HG02973 (cell line): ENCODE results near the gene RADIL.
"Not testable (repeated sequence)": the region's sequence is repeated elsewhere in the genome, so short reads cannot be mapped to it uniquely, and the experiment has no call there.

ENCODE experiments used
- ATAC-seq: cut with Tn5 transposase; IDR thresholded peaks from one replicate; pipeline ENCODE4 v1.9.1; 2021; ENCODE audit warnings: moderate library complexity; ENCODE audit not compliant: unreplicated experiment

Gene RADIL

DNA sequence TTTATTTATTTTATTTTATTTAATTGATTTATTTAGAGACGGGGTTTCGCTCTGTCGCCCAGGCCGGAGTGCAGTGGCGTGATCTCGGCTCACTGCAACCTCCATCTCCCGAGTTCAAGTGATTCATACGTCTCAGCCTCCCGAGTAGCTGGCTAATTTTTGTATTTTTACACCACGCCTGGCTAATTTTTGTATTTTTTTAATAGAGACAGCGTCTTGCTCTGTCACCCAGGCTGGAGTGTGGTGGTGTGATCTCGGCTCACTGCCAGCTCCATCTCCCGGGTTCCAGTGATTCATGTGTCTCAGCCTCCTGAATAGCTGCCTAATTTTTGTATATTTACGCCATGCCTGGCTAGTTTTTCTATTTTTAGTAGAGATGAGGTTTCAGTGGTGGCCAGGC lies 73.8 kb downstream of the RADIL start:
- ATAC-seq = no peak

DNA sequence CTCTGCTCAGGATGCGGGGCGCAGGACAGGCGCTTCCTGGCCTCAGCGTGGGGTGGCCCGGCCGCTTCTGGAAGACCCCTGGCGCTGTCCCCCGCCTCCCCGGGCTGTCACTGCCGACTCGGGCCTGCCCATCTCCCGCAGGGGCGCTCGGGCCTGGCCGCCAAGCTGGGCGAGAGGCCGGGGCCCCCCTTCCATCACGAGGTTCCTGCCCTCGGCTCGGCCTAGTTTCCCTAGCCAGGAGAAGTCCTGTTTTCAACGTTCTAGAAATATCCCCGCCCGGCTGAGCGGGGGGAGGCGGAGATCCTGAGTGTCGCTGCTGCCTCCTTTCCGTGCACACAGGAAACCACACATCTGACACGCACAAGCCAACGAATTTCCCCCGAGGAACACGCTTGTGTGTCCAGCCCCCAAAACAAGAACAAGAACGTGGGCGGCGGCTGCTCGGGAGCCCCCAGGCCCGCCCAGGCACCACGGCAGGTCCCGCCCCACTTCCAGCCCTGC lies 74.4 kb downstream of the RADIL start:
- no peak for ATAC-seq

DNA sequence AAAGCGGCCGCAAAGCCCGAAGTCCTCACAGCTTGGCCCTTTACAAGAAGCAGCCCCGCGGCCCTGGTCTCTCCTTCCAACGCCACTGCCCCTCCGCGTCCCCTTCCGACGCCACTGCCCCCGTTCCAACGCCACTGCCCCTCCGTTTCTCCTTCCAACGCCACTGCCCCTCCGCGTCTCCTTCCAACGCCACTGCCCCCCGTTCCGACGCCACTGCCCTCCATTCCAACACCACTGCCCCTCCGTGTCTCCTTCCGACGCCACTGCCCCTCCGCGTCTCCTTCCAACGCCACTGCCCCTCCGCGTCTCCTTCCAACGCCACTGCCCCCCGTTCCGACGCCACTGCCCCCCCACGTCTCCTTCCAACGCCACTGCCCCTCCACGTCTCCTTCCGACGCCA lies 75.0 kb downstream of the RADIL start:
- ATAC-seq = no peak

DNA sequence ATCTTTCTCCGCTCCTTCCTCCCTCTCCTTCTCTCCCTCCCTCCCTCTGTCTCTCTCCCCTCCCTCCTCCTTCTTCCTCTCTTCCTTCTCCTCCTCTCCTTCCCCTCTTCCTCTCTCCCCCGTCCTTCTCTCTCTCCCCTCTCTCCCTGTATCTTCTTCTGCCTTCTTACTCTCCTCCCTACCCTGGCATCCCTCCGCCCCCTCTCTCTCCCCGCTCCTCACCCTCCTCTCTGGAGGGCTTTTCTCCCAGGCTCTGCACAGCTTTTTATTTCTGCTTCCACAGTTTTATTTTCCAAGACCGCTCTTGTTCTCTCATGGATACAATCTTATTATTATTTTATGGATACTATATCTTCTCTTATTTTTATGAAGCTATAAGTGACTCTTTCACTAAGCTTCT lies 75.5 kb downstream of the RADIL start:
- ATAC-seq = no peak

DNA sequence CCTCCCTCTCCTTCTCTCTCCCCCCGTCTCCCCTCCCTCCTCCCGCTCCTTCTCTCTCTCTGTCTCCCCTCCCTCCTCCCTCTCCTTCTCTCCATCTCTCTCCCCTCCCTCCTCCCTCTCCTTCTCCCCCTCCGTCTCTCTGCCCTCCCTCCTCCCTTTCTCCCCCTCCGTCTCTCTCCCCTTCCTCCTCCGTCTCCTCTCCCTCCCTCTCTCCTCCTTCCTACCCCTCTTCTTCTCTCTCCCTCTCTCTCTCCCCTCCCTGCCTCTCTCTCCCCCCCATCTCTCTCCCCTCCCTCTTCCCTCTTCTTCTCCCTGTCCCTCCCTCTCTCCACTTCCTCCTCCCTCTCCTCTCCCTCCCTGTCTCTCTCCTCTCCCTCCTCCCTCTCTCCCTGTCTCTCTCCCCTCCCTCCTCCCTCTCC lies 75.9 kb downstream of the RADIL start:
- ATAC-seq = no peak

DNA sequence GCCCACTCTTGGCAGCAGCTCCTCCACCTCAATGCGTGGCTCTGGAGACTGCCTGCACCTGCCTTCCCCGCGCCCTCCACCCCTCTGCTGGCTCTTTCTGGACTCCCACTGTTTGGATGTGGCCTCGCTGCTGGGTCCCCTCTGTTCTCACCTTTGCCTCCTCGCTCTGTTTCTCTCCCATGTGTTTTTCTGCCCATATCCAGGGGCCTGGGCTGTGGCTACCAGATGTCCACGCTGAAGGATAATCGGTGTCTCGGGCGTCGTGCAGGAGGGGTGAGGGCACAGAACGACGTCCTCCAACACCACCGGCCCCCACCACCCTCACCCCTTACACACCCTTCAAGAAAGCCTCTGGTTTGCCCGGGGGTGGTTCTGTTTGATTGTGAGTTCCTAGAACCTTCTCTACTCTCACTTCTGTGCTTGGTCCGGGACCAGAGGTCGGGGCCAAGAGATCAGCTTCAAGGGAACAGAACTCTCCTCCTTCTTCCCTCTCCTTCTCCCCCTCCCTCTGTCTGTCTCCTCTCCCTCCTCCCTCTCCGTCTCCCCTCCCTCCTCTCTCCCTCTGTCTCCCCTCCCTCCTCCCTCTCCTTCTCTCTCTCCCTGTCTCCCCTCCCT lies 76.4 kb downstream of the RADIL start:
- no peak for ATAC-seq

DNA sequence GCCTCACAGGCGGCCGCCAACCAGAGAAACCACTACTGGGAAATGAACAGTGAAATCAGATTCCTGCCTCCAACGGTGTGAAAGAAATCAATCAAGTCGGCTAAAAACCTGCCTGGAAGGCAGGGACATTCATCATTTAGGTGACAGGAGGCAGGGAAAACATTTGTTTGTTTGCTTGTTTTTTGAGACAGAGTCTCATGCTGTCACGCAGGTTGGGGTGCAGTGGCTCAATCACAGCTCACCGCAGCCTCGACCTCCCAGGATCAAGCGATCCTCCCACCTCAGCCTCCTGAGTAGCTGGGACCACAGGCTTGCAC lies 77.6 kb downstream of the RADIL start:
- no peak for ATAC-seq

DNA sequence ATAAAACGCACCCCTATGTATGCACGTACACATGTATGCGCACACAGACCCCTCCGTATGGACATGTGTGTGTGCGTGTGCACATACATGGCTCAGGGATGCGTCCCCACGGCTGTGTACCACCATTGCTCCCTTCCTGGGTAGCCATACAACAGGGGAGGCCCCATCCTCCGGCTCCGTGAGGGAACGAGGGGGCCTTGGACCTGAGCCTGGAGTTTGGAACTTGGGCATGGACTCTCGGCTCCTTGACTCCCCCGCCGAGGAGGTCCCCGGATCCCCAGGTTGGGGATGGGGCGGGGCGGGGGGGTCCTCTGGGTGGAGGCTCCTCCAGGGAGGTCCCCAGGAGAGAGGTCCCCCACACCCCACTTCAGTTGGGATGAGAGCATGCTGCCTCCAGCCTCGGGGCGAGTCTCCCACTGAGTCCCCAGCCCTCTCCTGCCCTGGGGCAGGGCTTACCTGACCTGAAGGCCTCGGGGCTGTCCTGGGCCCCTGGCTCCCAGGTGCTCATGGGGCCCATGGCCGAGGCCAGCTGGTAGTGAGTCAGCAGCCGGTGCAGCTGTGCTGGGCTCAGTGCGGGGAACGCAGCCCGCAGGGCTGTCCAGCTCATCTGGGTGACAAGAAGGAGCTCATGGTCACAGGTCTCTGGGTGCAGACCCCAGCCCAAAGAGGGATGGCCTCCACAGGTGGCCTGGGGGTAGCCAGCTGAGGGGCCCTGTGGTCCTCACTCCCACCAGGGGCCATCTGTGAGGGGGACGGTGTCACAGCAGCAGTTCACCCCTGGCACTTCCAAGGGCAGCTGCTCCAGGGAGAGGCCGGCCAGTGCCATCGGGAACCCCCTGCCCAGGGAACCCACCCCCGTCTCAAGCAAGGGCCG lies 78.2 kb downstream of the RADIL start:
- ATAC-seq = no peak

DNA sequence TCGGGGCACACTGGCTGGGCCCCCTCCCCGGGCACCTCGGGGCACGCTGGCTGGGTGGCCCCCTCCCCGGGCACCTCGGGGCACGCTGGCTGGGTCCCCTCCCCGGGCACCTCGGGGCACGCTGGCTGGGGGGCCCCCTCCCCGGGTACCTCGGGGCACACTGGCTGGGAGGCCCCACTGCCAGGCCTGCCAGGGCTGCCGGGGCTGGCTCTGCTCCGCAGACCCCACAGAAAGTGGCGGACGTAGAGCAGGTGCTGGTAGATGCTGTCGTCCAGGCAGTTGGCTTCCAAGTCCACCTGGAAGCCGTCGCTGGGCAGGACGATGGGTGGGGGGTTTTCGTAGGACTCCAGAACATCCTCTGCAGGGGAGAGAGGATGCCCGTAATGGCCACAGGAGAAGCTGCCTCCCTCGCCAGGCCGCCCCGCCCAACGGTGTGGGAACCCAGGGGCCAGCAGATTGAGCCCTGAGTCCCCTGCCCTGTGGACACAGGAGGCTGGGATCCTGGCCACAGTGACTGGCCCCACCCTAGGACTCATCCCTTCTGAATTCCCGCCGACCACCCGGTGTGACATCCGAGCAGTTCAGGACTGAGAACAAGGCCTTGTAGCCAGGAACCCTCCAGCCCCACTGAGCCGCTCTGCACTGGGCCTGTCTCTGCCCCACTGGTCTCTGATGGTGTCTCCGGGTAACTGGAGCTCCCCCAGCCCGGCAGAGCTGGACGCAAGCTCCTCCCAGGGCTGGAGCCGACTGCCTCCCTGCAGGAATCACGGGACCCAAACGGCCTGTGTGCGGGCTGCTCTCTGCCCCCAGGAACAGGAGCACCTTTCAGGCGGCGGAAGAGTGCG lies 79.9 kb downstream of the RADIL start:
- no peak for ATAC-seq

DNA sequence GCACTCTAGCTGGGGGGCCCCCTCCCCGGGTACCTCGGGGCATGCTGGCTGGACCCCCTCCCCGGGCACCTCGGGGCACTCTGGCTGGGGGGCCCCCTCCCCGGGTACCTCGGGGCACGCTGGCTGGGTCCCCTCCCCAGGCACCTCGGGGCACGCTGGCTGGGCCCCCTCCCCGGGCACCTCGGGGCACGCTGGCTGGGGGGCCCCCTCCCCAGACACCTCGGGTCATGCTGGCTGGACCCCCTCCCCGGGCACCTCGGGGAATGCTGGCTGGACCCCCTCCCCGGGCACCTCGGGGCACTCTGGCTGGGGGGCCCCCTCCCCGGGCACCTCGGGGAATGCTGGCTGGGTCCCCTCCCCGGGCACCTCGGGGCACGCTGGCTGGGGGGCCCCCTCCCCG lies 80.9 kb downstream of the RADIL start:
- not testable (repeated sequence) for ATAC-seq

DNA sequence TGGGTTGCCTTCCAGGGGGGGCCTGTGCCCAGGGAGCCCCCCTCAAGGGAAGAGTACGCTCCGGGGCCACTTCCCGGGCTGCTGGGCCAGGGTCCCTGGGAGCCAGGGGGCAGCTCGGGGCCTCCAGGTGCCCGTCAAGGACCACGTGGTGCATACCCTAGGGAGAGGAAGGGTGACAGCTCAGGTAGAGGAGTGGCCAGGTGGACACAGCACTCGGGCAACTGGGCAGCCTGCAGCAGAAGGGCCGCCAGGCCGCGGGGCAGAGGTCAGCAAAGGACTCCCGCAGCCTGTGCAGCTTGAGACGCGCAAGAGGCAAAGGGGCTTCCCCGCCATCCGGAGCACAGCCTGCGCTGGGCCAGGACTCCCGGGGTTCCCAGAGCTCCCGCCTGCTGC lies 81.7 kb downstream of the RADIL start:
- ATAC-seq = no peak

DNA sequence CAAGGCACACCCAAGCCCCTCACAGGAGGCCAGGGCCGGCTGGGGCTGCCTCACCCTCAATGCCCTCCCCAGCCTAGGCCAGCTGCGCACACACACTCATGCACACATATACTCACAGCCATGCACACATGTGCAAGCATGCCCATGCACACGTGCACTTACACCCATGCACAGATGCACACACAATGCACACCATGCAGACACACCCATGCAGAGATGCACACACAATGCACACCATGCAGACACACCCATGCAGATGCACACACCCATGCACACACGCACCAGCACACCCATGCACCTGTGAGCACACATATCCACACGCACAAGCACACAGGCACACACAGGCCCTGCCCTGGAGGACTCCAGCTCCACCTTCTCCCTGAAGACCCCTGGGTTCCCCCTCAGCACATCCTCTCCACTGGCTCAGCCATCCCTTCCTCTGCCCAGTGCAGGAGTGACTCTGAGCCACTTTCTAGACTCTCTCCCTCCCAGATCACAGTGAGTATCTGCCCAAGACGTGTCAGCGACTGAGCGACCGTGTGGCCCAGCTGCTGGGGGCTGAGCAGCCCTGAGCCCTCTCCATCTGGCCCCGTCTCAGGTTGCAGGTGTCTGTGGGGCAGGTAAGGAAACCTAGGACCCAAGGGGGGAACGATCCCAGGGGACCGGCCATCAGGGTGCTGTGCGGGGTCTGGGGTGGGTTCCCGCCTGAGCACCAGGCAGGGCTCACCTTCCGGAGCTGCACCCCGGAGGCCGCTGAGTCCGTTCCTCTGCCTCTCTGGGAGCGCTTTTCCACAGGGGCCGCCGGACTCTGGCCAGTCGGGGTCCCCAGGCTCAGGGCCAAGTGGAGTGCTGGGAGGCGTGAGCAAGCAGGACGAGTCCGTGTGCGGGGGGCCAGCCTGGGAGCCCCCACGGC lies 82.3 kb downstream of the RADIL start:
- no peak for ATAC-seq

DNA sequence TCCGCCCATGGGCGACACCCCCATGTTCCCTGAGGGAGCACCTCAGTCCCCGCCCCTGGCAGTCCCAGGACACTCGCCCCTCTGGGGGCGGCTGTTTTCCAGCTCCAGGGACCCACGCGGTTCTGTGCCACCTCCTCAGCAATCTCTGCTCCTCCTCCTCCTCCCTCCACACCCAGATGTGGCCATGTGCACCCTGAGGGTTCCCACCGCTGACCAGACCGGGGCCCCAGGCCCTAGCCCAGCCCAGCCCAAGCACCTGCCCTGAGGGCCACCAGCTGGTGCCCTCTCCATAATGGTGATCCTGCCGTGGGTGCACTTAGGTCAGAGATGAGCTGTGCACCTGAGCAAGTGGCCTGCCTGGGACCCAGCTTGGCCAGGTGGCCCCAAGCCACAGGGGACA lies 83.0 kb downstream of the RADIL start:
- no peak for ATAC-seq

DNA sequence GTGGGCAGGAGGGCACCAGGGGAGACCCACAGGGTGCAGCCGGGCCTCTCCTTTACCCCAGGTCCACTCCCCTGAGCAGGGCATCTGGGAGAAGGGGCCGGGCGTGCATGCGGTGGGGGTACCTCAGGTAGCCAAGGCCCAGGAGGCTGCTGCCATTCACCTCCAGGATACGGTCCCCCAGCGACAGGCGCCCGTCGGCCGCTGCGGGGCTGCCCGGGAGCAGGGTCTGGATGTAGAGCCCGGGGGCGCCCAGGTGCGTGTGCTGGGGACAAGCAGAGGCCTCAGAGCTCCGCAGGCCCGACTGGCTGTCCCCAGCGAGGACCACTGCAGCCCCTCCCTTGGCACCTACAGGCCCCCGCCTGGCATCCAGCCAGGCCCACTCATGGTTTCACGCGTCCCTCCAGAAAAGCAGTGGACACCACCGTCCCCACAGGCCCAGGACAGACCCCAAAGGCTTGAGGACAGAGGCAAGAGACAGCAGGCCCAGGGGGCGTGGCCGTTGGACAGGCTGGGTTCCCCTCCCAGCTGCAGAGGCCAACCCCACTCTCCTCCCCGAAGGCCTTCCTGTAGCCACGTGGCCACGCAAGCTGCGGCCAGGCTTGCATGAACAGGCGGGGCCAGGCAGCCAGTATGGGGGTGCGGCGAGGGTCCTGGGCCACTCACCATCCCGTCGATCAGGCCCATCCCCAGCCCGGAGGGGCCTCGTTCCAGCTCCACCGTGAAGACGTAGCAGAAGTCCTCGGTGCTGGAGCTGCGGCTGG lies 83.8 kb downstream of the RADIL start:
- ATAC-seq = no peak

DNA sequence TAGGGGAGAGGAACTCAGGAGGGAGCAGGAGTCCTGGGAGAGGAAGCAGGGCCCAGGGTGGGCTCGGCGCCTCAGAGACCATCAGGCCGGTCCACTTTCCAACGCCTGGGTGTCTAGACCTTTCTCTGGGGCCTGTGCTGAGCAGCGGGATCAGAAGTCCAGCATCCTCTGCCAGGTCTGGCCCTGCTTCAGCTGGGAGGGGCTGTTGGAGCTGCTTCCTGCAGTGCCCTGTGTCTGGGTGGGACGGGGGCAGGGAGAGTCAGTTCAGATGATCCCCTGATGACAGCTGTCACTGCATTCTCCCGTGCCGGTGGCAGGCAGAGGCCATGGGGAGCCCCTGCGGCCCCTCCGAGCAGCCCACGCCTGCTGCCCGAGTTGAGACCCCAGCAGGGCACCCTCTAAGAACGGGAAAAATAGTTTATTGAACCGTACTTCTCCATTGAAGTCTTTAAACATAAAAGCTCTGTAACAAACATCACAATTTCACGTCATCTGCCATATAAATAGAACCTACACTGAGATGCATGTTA lies 84.7 kb downstream of the RADIL start:
- no peak for ATAC-seq

DNA sequence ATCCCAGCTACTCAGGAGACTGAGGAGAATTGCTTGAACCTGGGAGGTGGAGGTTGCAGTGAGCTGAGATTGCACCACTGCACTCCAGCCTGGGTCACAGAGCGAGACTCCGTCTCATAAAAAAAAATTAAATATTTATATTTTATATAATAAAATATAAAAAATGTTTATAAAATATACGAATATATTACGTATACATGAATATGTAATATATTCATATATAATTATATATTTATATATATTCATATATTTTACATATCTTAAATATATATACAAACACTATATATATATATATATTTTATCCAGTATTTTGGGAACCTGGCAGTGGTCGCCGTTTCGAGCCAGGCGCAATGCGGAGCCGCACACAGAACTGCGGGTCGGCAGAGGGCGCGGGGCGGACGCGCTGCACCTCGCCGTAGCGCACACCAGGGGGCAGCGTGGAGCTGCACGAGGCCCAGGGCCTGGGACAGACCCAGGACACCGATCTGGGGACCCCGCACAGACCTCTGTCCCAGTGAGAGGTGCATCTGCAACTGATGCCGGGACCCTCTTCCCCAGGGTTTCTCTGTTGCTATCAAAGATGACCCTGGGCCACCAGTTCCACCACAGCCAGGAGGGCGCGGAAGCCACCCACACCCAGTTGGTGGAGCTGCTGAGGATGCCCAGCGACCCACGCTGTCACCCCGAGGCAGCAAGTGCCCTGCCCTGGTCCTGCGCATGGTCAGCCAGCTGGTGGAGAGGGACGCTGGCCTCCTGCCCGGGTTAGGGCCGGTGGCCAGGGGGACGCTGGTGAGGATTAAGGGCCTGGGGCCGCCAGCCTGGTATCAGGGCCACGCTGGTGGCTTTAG lies 85.4 kb downstream of the RADIL start:
- no peak for ATAC-seq

DNA sequence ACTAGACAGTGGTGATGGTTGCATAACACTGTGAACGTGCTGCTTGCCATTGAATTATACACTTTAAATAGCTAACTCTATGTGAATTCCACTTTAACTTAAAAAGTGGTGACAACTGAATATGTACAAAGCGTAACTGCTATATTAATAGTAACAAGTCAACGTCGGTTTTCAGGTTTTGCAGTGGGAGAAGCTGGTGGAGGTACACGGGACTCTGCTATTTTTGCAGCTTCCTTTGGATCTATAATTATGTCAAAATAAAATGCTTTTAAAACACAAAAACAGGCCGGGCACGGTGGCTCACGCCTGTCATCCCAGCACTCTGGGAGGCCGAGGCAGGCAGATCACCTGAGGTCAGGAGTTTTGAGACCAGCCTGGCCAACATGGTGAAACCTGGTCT lies 87.1 kb downstream of the RADIL start:
- no peak for ATAC-seq

DNA sequence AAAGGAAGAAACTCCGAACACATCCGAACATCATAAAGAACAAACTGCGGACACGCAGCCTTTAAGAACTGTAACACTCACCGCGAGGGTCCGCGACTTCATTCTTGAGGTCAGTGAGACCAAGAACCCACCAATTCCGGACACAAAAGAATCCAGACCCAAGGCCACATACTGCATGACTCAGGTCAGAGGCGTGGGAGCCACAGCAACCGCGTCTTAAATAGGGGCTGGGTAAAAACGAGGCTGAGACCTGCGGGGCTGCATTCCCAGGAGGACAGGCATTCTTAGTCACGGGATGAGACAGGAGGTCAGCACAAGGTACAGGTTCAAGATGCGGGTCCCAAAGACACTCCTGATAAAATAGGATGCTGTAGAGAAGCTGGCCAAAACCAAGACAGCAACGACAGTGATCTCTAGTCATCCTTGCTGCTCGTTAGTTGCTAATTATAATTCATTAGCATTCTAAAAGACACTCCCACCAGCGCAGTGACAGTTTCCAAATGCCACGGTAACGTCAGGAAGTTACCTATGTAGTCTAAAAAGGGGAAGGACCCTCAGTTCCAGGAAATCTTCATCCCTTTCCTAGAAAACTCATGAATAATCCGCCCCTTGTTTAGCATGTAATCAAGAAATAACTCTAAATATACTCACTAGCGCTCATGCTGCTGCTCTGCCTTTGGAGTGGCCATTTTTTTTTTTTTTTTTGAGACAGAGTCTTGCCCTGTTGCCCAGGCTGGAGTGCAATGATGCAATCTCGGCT lies 88.7 kb downstream of the RADIL start:
- ATAC-seq = no peak
